Suprapubic skin (tissue), 4 donors: ENCODE data around the gene ALG12.
A peak's percentile ranks its signal among the peaks of the same experiment; 100 is the strongest.

Experiments used
- CTCF ChIP-seq, 2 donors: fragments of 200-600 bp in 1 of 2; fragments of 450-650 bp in 1 of 2; sonication (generic) in 1 of 2; IDR thresholded peaks; one replicate each; pipeline ENCODE4 v1.5.1; 2016 to 2019; ENCODE audit warnings: antibody characterized with exemption in 2 of 2, mild to moderate bottlenecking in 1 of 2, moderate library complexity in 1 of 2
- EP300 ChIP-seq: sonication (generic); formaldehyde crosslinking; IDR thresholded peaks from one replicate; pipeline ENCODE4 v1.6.1; 2017; ENCODE audit warnings: antibody characterized with exemption
- POLR2A ChIP-seq, 2 donors: fragments of 450-650 bp; IDR thresholded peaks; one replicate each; pipeline ENCODE4 v1.6.1; 2017; ENCODE audit warnings: antibody characterized with exemption in 2 of 2, mild to moderate bottlenecking in 2 of 2, moderate library complexity in 2 of 2
- POLR2AphosphoS5 ChIP-seq, 3 donors: sonication (generic); formaldehyde crosslinking; IDR thresholded peaks; one replicate each; pipeline ENCODE4 v1.6.1; 2017; ENCODE audit warnings: antibody characterized with exemption in 3 of 3

- TF ChIP-seq CTCF (IDR thresholded peaks at IDR 0.05) (peak in 1 of 2 donors; percentile 11), POLR2A (IDR thresholded peaks at IDR 0.05) (no peak), POLR2AphosphoS5 (IDR thresholded peaks at IDR 0.05) (no peak), EP300 (no peak)
Observed at GRCh38 chr22:49961005-49961600, 42.9 kb upstream of the ALG12 start.
